ENCODE measurements around the gene TRERF1. TPM values are rescaled to one million over a fixed set of nuclear protein-coding genes. Genes with fewer than 3 reads are reported as not detected.

TRERF1 gene
- total and polyA plus RNA-seq, 2 experiments from 2014 or later = 11.2 to 20.6 TPM

DNA sequence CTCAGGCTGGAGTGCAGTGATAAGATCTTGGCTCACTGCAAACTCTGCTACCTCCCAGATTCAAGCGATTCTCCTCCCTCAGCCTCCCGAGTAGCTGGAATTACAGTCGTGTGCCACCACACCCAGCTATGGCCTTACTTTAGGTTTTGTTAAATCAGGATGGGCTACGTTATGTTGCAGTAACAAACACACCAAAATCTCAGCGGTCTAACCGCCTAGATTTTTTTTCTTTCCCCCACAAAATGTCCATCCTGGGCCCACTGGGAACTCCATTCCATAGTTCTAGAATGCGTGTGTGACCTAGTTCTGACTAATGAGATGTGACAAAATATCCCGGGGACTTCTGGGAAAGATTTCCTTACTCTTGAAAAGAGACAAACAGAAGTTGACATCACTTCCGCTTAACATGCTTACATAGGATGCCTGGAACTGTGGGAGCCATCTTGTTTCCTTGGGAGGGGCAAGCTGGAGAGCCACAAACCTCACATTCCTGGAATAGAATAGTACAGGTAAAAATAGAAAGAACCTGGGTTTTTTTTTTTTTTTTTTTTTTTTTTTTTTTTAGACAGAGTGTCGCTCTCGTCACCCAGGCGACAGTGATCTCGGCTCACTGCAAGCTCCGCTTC is 42.3 kb upstream of the TRERF1 start (continued):
- TF ChIP-seq, protein P1, sequence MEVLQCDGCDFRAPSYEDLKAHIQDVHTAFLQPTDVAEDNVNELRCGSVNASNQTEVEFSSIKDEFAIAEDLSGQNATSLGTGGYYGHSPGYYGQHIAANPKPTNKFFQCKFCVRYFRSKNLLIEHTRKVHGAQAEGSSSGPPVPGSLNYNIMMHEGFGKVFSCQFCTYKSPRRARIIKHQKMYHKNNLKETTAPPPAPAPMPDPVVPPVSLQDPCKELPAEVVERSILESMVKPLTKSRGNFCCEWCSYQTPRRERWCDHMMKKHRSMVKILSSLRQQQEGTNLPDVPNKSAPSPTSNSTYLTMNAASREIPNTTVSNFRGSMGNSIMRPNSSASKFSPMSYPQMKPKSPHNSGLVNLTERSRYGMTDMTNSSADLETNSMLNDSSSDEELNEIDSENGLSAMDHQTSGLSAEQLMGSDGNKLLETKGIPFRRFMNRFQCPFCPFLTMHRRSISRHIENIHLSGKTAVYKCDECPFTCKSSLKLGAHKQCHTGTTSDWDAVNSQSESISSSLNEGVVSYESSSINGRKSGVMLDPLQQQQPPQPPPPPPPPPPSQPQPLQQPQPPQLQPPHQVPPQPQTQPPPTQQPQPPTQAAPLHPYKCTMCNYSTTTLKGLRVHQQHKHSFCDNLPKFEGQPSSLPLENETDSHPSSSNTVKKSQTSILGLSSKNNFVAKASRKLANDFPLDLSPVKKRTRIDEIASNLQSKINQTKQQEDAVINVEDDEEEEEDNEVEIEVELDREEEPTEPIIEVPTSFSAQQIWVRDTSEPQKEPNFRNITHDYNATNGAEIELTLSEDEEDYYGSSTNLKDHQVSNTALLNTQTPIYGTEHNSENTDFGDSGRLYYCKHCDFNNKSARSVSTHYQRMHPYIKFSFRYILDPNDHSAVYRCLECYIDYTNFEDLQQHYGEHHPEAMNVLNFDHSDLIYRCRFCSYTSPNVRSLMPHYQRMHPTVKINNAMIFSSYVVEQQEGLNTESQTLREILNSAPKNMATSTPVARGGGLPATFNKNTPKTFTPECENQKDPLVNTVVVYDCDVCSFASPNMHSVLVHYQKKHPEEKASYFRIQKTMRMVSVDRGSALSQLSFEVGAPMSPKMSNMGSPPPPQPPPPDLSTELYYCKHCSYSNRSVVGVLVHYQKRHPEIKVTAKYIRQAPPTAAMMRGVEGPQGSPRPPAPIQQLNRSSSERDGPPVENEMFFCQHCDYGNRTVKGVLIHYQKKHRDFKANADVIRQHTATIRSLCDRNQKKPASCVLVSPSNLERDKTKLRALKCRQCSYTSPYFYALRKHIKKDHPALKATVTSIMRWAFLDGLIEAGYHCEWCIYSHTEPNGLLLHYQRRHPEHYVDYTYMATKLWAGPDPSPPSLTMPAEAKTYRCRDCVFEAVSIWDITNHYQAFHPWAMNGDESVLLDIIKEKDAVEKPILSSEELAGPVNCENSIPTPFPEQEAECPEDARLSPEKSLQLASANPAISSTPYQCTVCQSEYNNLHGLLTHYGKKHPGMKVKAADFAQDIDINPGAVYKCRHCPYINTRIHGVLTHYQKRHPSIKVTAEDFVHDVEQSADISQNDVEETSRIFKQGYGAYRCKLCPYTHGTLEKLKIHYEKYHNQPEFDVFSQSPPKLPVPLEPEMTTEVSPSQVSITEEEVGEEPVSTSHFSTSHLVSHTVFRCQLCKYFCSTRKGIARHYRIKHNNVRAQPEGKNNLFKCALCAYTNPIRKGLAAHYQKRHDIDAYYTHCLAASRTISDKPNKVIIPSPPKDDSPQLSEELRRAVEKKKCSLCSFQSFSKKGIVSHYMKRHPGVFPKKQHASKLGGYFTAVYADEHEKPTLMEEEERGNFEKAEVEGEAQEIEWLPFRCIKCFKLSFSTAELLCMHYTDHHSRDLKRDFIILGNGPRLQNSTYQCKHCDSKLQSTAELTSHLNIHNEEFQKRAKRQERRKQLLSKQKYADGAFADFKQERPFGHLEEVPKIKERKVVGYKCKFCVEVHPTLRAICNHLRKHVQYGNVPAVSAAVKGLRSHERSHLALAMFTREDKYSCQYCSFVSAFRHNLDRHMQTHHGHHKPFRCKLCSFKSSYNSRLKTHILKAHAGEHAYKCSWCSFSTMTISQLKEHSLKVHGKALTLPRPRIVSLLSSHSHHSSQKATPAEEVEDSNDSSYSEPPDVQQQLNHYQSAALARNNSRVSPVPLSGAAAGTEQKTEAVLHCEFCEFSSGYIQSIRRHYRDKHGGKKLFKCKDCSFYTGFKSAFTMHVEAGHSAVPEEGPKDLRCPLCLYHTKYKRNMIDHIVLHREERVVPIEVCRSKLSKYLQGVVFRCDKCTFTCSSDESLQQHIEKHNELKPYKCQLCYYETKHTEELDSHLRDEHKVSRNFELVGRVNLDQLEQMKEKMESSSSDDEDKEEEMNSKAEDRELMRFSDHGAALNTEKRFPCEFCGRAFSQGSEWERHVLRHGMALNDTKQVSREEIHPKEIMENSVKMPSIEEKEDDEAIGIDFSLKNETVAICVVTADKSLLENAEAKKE (CRISPR knock-in tag; IDR thresholded peaks at IDR 0.05) = no peak
- no peak for TF ChIP-seq STAT1 (IDR thresholded peaks at IDR 0.05; ENCODE audit: unreplicated experiment)

DNA sequence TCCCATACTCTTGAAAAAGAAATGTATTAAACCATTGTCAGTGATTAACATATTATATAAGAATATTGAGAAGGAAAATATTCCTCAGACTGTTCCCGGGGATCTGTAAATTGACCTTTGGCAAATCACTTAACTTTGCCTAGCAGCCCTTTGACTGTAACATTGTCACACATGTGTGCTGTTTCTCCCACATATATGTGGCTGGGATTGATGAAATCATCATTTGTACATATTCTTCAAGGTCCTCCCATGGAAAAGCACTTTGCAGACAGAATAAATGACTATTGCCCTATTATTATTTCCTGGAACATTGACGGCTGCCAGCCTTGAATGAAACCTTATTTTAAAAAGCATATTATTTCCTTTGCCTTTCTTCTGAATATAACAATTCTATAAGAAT is 36.4 kb upstream of the TRERF1 start:
- Histone ChIP-seq H3K4me3 (no peak overlapping the region), H3K27ac (ENCODE audit: low read depth) (no peak overlapping the region), H4K20me1 (replicated peaks; ENCODE audit: insufficient read depth) (no peaks in the 10 kb centered on the region), H3K9me2 (ENCODE audit: insufficient read depth) (no peaks in the 10 kb centered on the region), H3K36me3 (ENCODE audit: insufficient read depth) (no peaks in the 10 kb centered on the region), H3K27me3 (ENCODE audit: insufficient read depth) (no peaks in the 10 kb centered on the region), H2AFZ (no peak overlapping the region), H3K4me1 (ENCODE audit: insufficient read depth) (no peaks in the 10 kb centered on the region), H3F3A (replicated peaks; ENCODE audit: low read depth) (no peaks in the 10 kb centered on the region), H3K4me2 (no peak overlapping the region), H3K79me2 (replicated peaks; ENCODE audit: insufficient read depth) (no peaks in the 10 kb centered on the region)
- no peaks in the 10 kb centered on the region for H3K4me1 Mint-ChIP-seq
- no peak for ATAC-seq
- H3K27me3 Mint-ChIP-seq (ENCODE audit: insufficient read depth, low read depth, poor library complexity) = no peaks in the 10 kb centered on the region
- H3K36me3 Mint-ChIP-seq (ENCODE audit: low read depth) = no peaks in the 10 kb centered on the region
- H3K4me3 Mint-ChIP-seq = no peak overlapping the region
- TF ChIP-seq STAT1 (IDR thresholded peaks at IDR 0.05; ENCODE audit: unreplicated experiment) (no peak), EZH2phosphoT487 (IDR thresholded peaks at IDR 0.05; ENCODE audit: unreplicated experiment) (no peak)
- DNase-seq (ENCODE audit: low spot score) = no peak
- H3K27ac Mint-ChIP-seq = no peak overlapping the region
- H3K9me3 Mint-ChIP-seq = no peaks in the 10 kb centered on the region

DNA sequence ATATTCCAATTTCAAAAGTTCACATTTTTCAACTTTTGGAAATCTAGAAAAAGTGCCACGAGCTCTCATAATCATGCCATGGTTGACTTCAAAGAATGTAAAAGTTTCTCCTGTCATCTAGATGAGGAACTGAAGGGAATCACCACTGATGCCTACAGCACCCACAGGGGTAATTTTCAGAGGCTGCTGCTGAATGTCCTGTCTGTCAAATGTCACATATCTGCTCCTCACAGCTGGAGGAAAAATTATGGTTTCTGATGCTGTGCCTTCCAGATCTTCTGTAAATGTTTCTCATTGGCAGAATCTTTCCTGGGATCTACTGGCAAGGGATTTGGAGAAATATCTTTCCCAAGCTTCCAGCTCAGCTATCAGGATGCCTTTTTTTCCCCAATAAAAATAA is 32.5 kb upstream of the TRERF1 start:
- ATAC-seq (no peak), DNase-seq (ENCODE audit: low spot score) (no peak)
- no peaks in the 10 kb centered on the region for H3K9me2 ChIP-seq (ENCODE audit: insufficient read depth)
- no peaks in the 10 kb centered on the region for H3K36me3 ChIP-seq (ENCODE audit: insufficient read depth)
- no peak overlapping the region for H3K27ac ChIP-seq (ENCODE audit: low read depth)
- no peaks in the 10 kb centered on the region for H3K36me3 Mint-ChIP-seq (ENCODE audit: low read depth)
- no peak overlapping the region for H3K27ac Mint-ChIP-seq
- H3K27me3 ChIP-seq (ENCODE audit: insufficient read depth) = no peaks in the 10 kb centered on the region
- no peak overlapping the region for H2AFZ ChIP-seq
- H3K4me3 ChIP-seq = no peak overlapping the region
- H3K79me2 ChIP-seq (replicated peaks; ENCODE audit: insufficient read depth) = no peaks in the 10 kb centered on the region
- no peaks in the 10 kb centered on the region for H3F3A ChIP-seq (replicated peaks; ENCODE audit: low read depth)
- H3K4me1 ChIP-seq (ENCODE audit: insufficient read depth) = no peaks in the 10 kb centered on the region
- H3K9me3 Mint-ChIP-seq = no peaks in the 10 kb centered on the region
- H3K4me3 Mint-ChIP-seq = no peak overlapping the region
- no peaks in the 10 kb centered on the region for H4K20me1 ChIP-seq (replicated peaks; ENCODE audit: insufficient read depth)
- H3K27me3 Mint-ChIP-seq (ENCODE audit: insufficient read depth, low read depth, poor library complexity) = no peaks in the 10 kb centered on the region
- no peak overlapping the region for H3K4me2 ChIP-seq
- H3K4me1 Mint-ChIP-seq = no peaks in the 10 kb centered on the region
- TF ChIP-seq CREB1 (CRISPR knock-in tag; IDR thresholded peaks at IDR 0.05; ENCODE audit: low read depth) = no peak
- no peak for TF ChIP-seq EZH2 (IDR thresholded peaks at IDR 0.05; ENCODE audit: low read depth, unreplicated experiment)
- no peak for TF ChIP-seq POLR2AphosphoS5 (IDR thresholded peaks at IDR 0.05; ENCODE audit: low read depth)
- TF ChIP-seq, protein P2, sequence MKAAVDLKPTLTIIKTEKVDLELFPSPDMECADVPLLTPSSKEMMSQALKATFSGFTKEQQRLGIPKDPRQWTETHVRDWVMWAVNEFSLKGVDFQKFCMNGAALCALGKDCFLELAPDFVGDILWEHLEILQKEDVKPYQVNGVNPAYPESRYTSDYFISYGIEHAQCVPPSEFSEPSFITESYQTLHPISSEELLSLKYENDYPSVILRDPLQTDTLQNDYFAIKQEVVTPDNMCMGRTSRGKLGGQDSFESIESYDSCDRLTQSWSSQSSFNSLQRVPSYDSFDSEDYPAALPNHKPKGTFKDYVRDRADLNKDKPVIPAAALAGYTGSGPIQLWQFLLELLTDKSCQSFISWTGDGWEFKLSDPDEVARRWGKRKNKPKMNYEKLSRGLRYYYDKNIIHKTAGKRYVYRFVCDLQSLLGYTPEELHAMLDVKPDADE (IDR thresholded peaks at IDR 0.05) = no peak
- no peak for TF ChIP-seq ZNF114 (CRISPR knock-in tag; IDR thresholded peaks at IDR 0.05)
- no peak for TF ChIP-seq NANOG (IDR thresholded peaks at IDR 0.05; ENCODE audit: borderline replicate concordance)
- TF ChIP-seq ZNF331 (CRISPR knock-in tag; IDR thresholded peaks at IDR 0.05; ENCODE audit: low read depth) = no peak
- TF ChIP-seq JUNB (IDR thresholded peaks at IDR 0.05; ENCODE audit: unreplicated experiment) = no peak
- no peak for TF ChIP-seq STAT1 (IDR thresholded peaks at IDR 0.05; ENCODE audit: unreplicated experiment)

Measured in GM23338 (cell line).